ENCODE data around the gene ANKRD55. TPM values are rescaled to one million over a fixed set of nuclear protein-coding genes. Genes with fewer than 3 reads are reported as not detected.
A peak's percentile ranks its signal among the peaks of the same experiment; 100 is the strongest.

ANKRD55 gene
- total RNA-seq, 1 experiment from 2014 or later = 0.27 TPM

DNA sequence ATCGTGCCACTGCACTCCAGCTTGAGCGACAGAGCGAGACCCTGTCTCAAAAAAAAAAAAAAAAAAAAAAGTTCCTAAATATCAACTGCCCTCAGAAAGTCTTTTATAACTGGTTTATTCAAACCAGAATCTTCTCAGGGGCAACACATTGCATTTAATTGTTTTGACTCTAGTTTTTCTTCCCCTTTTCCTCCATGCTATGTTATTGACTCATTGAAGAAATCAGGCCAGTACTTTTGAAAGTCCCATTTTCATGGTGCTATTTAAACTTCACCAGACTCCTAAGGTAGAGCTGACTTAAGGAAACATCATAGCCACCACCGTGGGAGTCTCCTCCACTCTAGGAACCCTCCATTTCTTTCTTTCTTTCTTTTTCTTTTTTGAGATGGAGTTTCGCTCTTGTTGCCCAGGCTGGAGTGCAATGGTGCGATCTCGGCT lies 155.3 kb downstream of the ANKRD55 start:
- DNase-seq = no peak
- H3K9me3 ChIP-seq = no peaks in the 10 kb centered on the region
- intact Hi-C loops (cut with micrococcal nuclease; ENCODE audit: unreplicated experiment) = no loop called here
- H3K36me3 ChIP-seq (ENCODE audit: control insufficient read depth, insufficient read depth, low read length) = no peaks in the 10 kb centered on the region
- H3K27me3 Mint-ChIP-seq (ENCODE audit: insufficient read depth, unreplicated experiment) = no peaks in the 10 kb centered on the region
- ChIA-PET CTCF (no interaction called here), POLR2A (no interaction called here)
- no peaks in the 10 kb centered on the region for H3K27me3 ChIP-seq (replicated peaks; ENCODE audit: control insufficient read depth, insufficient read depth, low read length)
- TF ChIP-seq, protein P1, sequence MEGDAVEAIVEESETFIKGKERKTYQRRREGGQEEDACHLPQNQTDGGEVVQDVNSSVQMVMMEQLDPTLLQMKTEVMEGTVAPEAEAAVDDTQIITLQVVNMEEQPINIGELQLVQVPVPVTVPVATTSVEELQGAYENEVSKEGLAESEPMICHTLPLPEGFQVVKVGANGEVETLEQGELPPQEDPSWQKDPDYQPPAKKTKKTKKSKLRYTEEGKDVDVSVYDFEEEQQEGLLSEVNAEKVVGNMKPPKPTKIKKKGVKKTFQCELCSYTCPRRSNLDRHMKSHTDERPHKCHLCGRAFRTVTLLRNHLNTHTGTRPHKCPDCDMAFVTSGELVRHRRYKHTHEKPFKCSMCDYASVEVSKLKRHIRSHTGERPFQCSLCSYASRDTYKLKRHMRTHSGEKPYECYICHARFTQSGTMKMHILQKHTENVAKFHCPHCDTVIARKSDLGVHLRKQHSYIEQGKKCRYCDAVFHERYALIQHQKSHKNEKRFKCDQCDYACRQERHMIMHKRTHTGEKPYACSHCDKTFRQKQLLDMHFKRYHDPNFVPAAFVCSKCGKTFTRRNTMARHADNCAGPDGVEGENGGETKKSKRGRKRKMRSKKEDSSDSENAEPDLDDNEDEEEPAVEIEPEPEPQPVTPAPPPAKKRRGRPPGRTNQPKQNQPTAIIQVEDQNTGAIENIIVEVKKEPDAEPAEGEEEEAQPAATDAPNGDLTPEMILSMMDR (IDR thresholded peaks at IDR 0.05; ENCODE audit: insufficient read depth in 1 of 2, low read depth in 1 of 2, low read length in 1 of 2, severe bottlenecking in 1 of 2, unreplicated experiment in 1 of 2) = no peak
- H3K9me3 Mint-ChIP-seq (ENCODE audit: unreplicated experiment) = no peaks in the 10 kb centered on the region
- peaks cover 48% of the 10 kb centered on the region for H3K4me1 ChIP-seq
- H3K27ac Mint-ChIP-seq (ENCODE audit: unreplicated experiment) = peak overlapping the region; percentile 42
- peaks cover 6% of the 10 kb centered on the region for H3K36me3 Mint-ChIP-seq (ENCODE audit: insufficient read depth, unreplicated experiment)
- no peak overlapping the region for H3K4me3 ChIP-seq (ENCODE audit: low read depth, low read length)
- H3K4me1 Mint-ChIP-seq (ENCODE audit: low read depth, unreplicated experiment) = peaks cover 50% of the 10 kb centered on the region
- no TSS peak for BruUV-seq (replicated peaks)
- no peak overlapping the region for H3K4me3 Mint-ChIP-seq (ENCODE audit: unreplicated experiment)

DNA sequence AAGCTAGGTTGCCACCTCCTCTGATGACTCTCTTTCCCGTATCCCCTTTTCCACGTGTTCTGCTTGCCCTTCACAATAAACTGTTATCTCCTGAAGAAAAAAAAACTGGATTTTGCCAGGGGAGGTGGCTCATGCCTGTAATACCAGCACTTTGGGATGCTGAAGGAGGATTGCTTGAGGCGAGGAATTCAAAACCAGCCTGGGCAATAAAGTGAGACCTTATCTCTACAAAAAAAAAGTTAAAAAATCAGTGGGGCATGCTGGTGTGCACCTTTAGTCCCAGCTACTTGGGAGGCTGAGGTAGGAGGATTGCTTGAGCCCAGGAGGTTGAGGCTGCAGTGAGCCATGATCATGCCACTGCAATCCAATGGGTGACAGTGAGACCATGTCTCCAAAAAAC lies 156.6 kb downstream of the ANKRD55 start:
- POLR2A ChIA-PET = no interaction called here
- H3K27me3 Mint-ChIP-seq (ENCODE audit: insufficient read depth, unreplicated experiment) = no peaks in the 10 kb centered on the region
- CTCF ChIA-PET = no interaction called here
- peaks cover 56% of the 10 kb centered on the region for H3K4me1 ChIP-seq
- H3K36me3 ChIP-seq (ENCODE audit: control insufficient read depth, insufficient read depth, low read length) = no peaks in the 10 kb centered on the region
- H3K27me3 ChIP-seq (replicated peaks; ENCODE audit: control insufficient read depth, insufficient read depth, low read length) = no peaks in the 10 kb centered on the region
- no TSS peak for BruUV-seq (replicated peaks)
- intact Hi-C loops (cut with micrococcal nuclease; ENCODE audit: unreplicated experiment) = no loop called here
- peaks cover 6% of the 10 kb centered on the region for H3K36me3 Mint-ChIP-seq (ENCODE audit: insufficient read depth, unreplicated experiment)
- H3K4me3 Mint-ChIP-seq (ENCODE audit: unreplicated experiment) = no peak overlapping the region
- H3K4me3 ChIP-seq (ENCODE audit: low read depth, low read length) = no peak overlapping the region
- H3K9me3 ChIP-seq = no peaks in the 10 kb centered on the region
- TF ChIP-seq, protein P1 (IDR thresholded peaks at IDR 0.05; ENCODE audit: insufficient read depth in 1 of 2, low read depth in 1 of 2, low read length in 1 of 2, severe bottlenecking in 1 of 2, unreplicated experiment in 1 of 2) = no peak
- no peaks in the 10 kb centered on the region for H3K9me3 Mint-ChIP-seq (ENCODE audit: unreplicated experiment)
- no peak for DNase-seq
- peaks cover 51% of the 10 kb centered on the region for H3K4me1 Mint-ChIP-seq (ENCODE audit: low read depth, unreplicated experiment)
- peak overlapping the region; percentile 72 for H3K27ac Mint-ChIP-seq (ENCODE audit: unreplicated experiment)

DNA sequence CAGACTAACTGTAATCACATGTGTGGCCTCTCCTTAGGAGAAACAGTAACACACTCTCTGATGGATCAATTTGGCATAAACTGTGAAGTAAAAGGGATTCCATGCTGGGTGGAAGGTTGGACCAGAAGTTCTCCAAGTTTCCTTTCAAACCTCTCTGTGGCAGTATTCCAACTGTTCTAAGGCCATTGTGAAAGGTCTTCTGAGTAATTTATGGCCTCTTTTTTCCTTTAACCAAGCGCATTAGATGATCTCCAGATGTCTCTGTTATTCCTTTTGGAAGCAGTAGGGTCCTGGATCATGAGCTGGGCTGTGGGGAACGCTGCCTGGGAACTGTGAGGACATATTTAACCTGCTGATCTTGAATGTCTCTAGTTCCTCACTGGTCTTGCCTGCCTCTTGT lies 157.8 kb downstream of the ANKRD55 start:
- no peak overlapping the region for H3K4me3 Mint-ChIP-seq (ENCODE audit: unreplicated experiment)

More for the DNA sequence above, 157.8 kb downstream of the ANKRD55 start:
- no peak for DNase-seq
- Mint-ChIP-seq H3K9me3 (ENCODE audit: unreplicated experiment) (no peaks in the 10 kb centered on the region), H3K27me3 (ENCODE audit: insufficient read depth, unreplicated experiment) (no peaks in the 10 kb centered on the region), H3K36me3 (ENCODE audit: insufficient read depth, unreplicated experiment) (peaks cover 6% of the 10 kb centered on the region), H3K4me1 (ENCODE audit: low read depth, unreplicated experiment) (peaks cover 51% of the 10 kb centered on the region), H3K27ac (ENCODE audit: unreplicated experiment) (no peak overlapping the region)
- Histone ChIP-seq H3K36me3 (ENCODE audit: control insufficient read depth, insufficient read depth, low read length) (no peaks in the 10 kb centered on the region), H3K9me3 (no peaks in the 10 kb centered on the region), H3K4me3 (ENCODE audit: low read depth, low read length) (no peak overlapping the region), H3K4me1 (peaks cover 59% of the 10 kb centered on the region), H3K27me3 (replicated peaks; ENCODE audit: control insufficient read depth, insufficient read depth, low read length) (no peaks in the 10 kb centered on the region)
- intact Hi-C loops (cut with micrococcal nuclease; ENCODE audit: unreplicated experiment) = no loop called here
- BruUV-seq (replicated peaks) = no TSS peak
- ChIA-PET CTCF (no interaction called here), POLR2A (no interaction called here)
- TF ChIP-seq, protein P1 (IDR thresholded peaks at IDR 0.05; ENCODE audit: insufficient read depth in 1 of 2, low read depth in 1 of 2, low read length in 1 of 2, severe bottlenecking in 1 of 2, unreplicated experiment in 1 of 2) = no peak

All from Caco-2 (cell line).